ENCODE data around the gene TEX14.

TEX14 gene

DNA sequence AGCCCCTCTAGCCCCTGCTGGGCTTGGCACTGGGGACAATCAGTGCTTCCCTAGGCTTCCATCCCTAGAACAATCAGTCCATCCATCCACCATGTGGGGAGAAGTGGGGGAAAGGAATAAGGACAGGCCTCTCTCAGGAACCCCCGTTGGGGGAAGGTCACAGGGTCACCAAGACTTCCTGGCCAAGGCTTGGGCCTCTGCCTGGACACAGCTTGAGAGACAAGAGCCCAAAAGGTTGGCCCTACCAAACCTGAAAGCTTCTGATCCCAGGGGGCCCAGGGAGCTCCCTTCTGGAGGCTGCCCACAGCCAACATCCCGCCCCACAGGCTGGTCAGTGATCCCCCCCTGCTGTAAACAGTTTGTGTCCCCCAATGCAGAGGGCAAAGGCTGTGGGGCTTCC is 161.2 kb downstream of the TEX14 start:
- Histone ChIP-seq H3K27me3 (ENCODE audit: control insufficient read depth in 3 of 3, insufficient read depth in 3 of 3, low read depth in 1 of 3, low read length in 3 of 3) (peaks cover 0 to 82% (median 2%) of the 10 kb centered on the region in 3 experiments), H3K18ac (ENCODE audit: low read length) (peak overlapping the region; percentile 21), H3K14ac (ENCODE audit: low read length) (no peak overlapping the region), H2BK12ac (ENCODE audit: low read length) (no peak overlapping the region), H2BK15ac (ENCODE audit: low read length) (no peak overlapping the region), H3K27ac (replicated peaks; ENCODE audit: low read length) (no peak overlapping the region), H2BK120ac (ENCODE audit: low read depth, low read length) (no peak overlapping the region), H3K4me3 (ENCODE audit: low read length in 2 of 2) (no peak overlapping the region), H3K36me3 (replicated peaks in 1 of 2; ENCODE audit: control insufficient read depth in 2 of 2, insufficient read depth in 2 of 2, low read length in 2 of 2) (no peaks in the 10 kb centered on the region), H2BK5ac (ENCODE audit: low read length) (no peak overlapping the region), H3K9ac (ENCODE audit: low read depth, low read length, poor library complexity) (no peak overlapping the region), H3K23ac (ENCODE audit: low read depth, low read length, poor library complexity) (no peak overlapping the region), H3K4me2 (ENCODE audit: insufficient read depth, low read length, poor library complexity, severe bottlenecking) (no peak overlapping the region), H2AFZ (ENCODE audit: low read length) (no peak overlapping the region), H2AK5ac (ENCODE audit: low read depth, low read length) (no peak overlapping the region), H3K4me1 (ENCODE audit: control insufficient read depth in 2 of 2, insufficient read depth in 1 of 2, low read depth in 1 of 2, low read length in 2 of 2) (peaks cover 10 to 15% of the 10 kb centered on the region in 2 donors), H4K8ac (ENCODE audit: low read depth, low read length) (no peak overlapping the region), H3K79me1 (ENCODE audit: low read depth, low read length) (no peaks in the 10 kb centered on the region), H3K9me3 (replicated peaks in 1 of 2; ENCODE audit: control insufficient read depth in 2 of 2, insufficient read depth in 1 of 2, low read depth in 1 of 2, low read length in 2 of 2) (no peaks in the 10 kb centered on the region), H4K91ac (ENCODE audit: low read depth, low read length, poor library complexity) (no peak overlapping the region), H3K4ac (ENCODE audit: low read length) (no peak overlapping the region)
- no CpG with 5 or more reads among the region's 2 CpGs for WGBS, 2 donors (ENCODE audit: extremely low coverage in 2 of 2, insufficient read length in 2 of 2, insufficient replicate concordance in 1 of 2)
- DNase-seq (ENCODE audit: low spot score): no peak

DNA sequence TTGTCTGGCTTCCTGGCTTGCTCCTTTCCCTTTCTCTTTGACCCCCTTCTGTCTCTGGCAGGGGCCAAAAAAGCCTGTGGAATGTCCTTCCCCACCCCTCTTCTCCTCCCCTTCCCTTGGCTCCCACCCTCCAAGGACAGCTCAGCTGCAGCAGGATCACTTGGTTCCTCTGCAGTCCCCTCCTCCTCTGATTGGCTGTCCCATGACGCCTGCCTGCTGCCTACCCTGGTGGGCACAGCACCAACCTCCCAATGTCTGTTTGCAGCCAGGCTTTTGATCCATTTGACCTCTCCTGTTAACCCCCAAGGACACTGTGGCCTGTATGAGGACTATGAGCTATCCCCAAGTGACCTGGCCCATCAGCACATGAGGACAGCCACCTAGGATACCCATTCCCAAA is 162.6 kb downstream of the TEX14 start:
- Histone ChIP-seq H3K18ac (ENCODE audit: low read length) (no peak overlapping the region), H3K14ac (ENCODE audit: low read length) (no peak overlapping the region), H2BK120ac (ENCODE audit: low read depth, low read length) (no peak overlapping the region), H3K4me3 (ENCODE audit: low read length in 2 of 2) (no peak overlapping the region), H3K27ac (replicated peaks; ENCODE audit: low read length) (no peak overlapping the region), H2BK12ac (ENCODE audit: low read length) (no peak overlapping the region), H2AFZ (ENCODE audit: low read length) (no peak overlapping the region), H3K23ac (ENCODE audit: low read depth, low read length, poor library complexity) (no peak overlapping the region), H4K8ac (ENCODE audit: low read depth, low read length) (no peak overlapping the region), H4K91ac (ENCODE audit: low read depth, low read length, poor library complexity) (no peak overlapping the region), H3K9me3 (replicated peaks in 1 of 2; ENCODE audit: control insufficient read depth in 2 of 2, insufficient read depth in 1 of 2, low read depth in 1 of 2, low read length in 2 of 2) (no peaks in the 10 kb centered on the region), H3K27me3 (ENCODE audit: control insufficient read depth in 3 of 3, insufficient read depth in 3 of 3, low read depth in 1 of 3, low read length in 3 of 3) (peaks cover 0 to 71% (median 2%) of the 10 kb centered on the region in 3 experiments), H3K9ac (ENCODE audit: low read depth, low read length, poor library complexity) (no peak overlapping the region), H3K36me3 (replicated peaks in 1 of 2; ENCODE audit: control insufficient read depth in 2 of 2, insufficient read depth in 2 of 2, low read length in 2 of 2) (no peaks in the 10 kb centered on the region), H3K79me1 (ENCODE audit: low read depth, low read length) (no peaks in the 10 kb centered on the region), H2AK5ac (ENCODE audit: low read depth, low read length) (no peak overlapping the region), H3K4me2 (ENCODE audit: insufficient read depth, low read length, poor library complexity, severe bottlenecking) (no peak overlapping the region), H2BK15ac (ENCODE audit: low read length) (no peak overlapping the region), H2BK5ac (ENCODE audit: low read length) (no peak overlapping the region), H3K4ac (ENCODE audit: low read length) (no peak overlapping the region), H3K4me1 (ENCODE audit: control insufficient read depth in 2 of 2, insufficient read depth in 1 of 2, low read depth in 1 of 2, low read length in 2 of 2) (peaks cover 10 to 15% of the 10 kb centered on the region in 2 donors)
- DNase-seq (ENCODE audit: low spot score): no peak
- no CpG with 5 or more reads among the region's 1 CpG for WGBS, 2 donors (ENCODE audit: extremely low coverage in 2 of 2, insufficient read length in 2 of 2, insufficient replicate concordance in 1 of 2)

DNA sequence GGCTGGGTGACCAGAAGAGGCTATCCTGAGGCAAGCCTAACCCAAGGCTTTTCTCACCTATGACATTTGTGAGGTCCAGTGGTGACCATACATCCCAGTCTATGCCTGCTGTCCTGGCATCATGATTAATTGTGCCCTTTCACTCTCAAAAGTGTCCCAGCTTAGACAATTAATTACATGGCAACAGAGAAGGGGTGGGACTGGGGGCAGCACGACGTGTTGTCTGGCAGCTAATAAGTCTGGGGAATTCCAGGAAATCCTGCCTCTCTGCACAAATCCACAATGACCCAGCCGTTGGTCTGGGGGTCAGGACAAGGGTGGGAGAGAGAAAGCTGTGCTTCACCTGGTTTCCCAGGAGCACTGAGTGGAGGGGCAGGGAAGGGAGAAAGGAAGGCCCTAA is 163.4 kb downstream of the TEX14 start:
- Histone ChIP-seq H3K9ac (ENCODE audit: low read depth, low read length, poor library complexity) (no peak overlapping the region), H2BK120ac (ENCODE audit: low read depth, low read length) (no peak overlapping the region), H3K36me3 (replicated peaks in 1 of 2; ENCODE audit: control insufficient read depth in 2 of 2, insufficient read depth in 2 of 2, low read length in 2 of 2) (no peaks in the 10 kb centered on the region), H2AK5ac (ENCODE audit: low read depth, low read length) (no peak overlapping the region), H4K91ac (ENCODE audit: low read depth, low read length, poor library complexity) (no peak overlapping the region), H3K4me3 (ENCODE audit: low read length in 2 of 2) (no peak overlapping the region), H3K27me3 (ENCODE audit: control insufficient read depth in 3 of 3, insufficient read depth in 3 of 3, low read depth in 1 of 3, low read length in 3 of 3) (peaks cover 0 to 66% (median 2%) of the 10 kb centered on the region in 3 experiments), H3K18ac (ENCODE audit: low read length) (no peak overlapping the region), H3K4me1 (ENCODE audit: control insufficient read depth in 2 of 2, insufficient read depth in 1 of 2, low read depth in 1 of 2, low read length in 2 of 2) (peaks cover 10 to 15% of the 10 kb centered on the region in 2 donors), H3K4me2 (ENCODE audit: insufficient read depth, low read length, poor library complexity, severe bottlenecking) (no peak overlapping the region), H4K8ac (ENCODE audit: low read depth, low read length) (no peak overlapping the region), H3K79me1 (ENCODE audit: low read depth, low read length) (no peaks in the 10 kb centered on the region), H2BK5ac (ENCODE audit: low read length) (no peak overlapping the region), H3K9me3 (replicated peaks in 1 of 2; ENCODE audit: control insufficient read depth in 2 of 2, insufficient read depth in 1 of 2, low read depth in 1 of 2, low read length in 2 of 2) (no peaks in the 10 kb centered on the region), H3K4ac (ENCODE audit: low read length) (no peak overlapping the region), H2AFZ (ENCODE audit: low read length) (no peak overlapping the region), H2BK15ac (ENCODE audit: low read length) (no peak overlapping the region), H3K27ac (replicated peaks; ENCODE audit: low read length) (no peak overlapping the region), H2BK12ac (ENCODE audit: low read length) (no peak overlapping the region), H3K23ac (ENCODE audit: low read depth, low read length, poor library complexity) (peak overlapping the region; percentile 12), H3K14ac (ENCODE audit: low read length) (no peak overlapping the region)
- WGBS, 2 donors (ENCODE audit: extremely low coverage in 2 of 2, insufficient read length in 2 of 2, insufficient replicate concordance in 1 of 2): no CpG with 5 or more reads among the region's 3 CpGs
- DNase-seq (ENCODE audit: low spot score): no peak

DNA sequence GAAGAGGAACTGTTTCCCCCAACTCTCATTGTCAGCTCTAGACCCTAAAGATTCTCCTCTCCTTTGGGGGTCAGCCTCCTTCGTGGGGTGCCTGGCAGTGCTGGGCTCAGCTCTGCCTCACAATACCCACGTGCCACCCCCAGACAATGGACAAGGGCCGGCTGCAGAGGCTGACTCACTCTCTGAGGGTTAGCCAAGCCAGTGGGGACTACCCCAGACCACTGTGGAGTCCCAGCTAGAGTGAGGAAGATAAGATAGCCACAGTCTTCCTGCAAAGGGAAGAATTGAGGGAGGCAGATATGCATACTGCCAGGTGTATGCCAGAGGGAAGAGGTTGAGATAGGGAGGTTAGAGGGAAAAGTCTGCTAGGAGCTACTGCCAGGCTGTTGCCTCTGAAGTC is 163.9 kb downstream of the TEX14 start:
- H3K36me3 ChIP-seq (replicated peaks in 1 of 2; ENCODE audit: control insufficient read depth in 2 of 2, insufficient read depth in 2 of 2, low read length in 2 of 2): no peaks in the 10 kb centered on the region
- H3K4me3 ChIP-seq (ENCODE audit: low read length in 2 of 2): no peak overlapping the region
- no peak overlapping the region for H4K8ac ChIP-seq (ENCODE audit: low read depth, low read length)
- peaks cover 9 to 15% of the 10 kb centered on the region in 2 donors for H3K4me1 ChIP-seq (ENCODE audit: control insufficient read depth in 2 of 2, insufficient read depth in 1 of 2, low read depth in 1 of 2, low read length in 2 of 2)
- H3K23ac ChIP-seq (ENCODE audit: low read depth, low read length, poor library complexity): no peak overlapping the region
- H2BK5ac ChIP-seq (ENCODE audit: low read length): no peak overlapping the region
- H3K4ac ChIP-seq (ENCODE audit: low read length): no peak overlapping the region
- H3K9me3 ChIP-seq (replicated peaks in 1 of 2; ENCODE audit: control insufficient read depth in 2 of 2, insufficient read depth in 1 of 2, low read depth in 1 of 2, low read length in 2 of 2): no peaks in the 10 kb centered on the region
- no peak overlapping the region for H2BK15ac ChIP-seq (ENCODE audit: low read length)
- no peak overlapping the region for H2AFZ ChIP-seq (ENCODE audit: low read length)
- no peak overlapping the region for H2BK120ac ChIP-seq (ENCODE audit: low read depth, low read length)
- no peak overlapping the region for H3K14ac ChIP-seq (ENCODE audit: low read length)
- H3K27ac ChIP-seq (replicated peaks; ENCODE audit: low read length): no peak overlapping the region
- H3K27me3 ChIP-seq (ENCODE audit: control insufficient read depth in 3 of 3, insufficient read depth in 3 of 3, low read depth in 1 of 3, low read length in 3 of 3): peaks cover 0 to 63% (median 2%) of the 10 kb centered on the region in 3 experiments
- WGBS, 2 donors (ENCODE audit: extremely low coverage in 2 of 2, insufficient read length in 2 of 2, insufficient replicate concordance in 1 of 2): no CpG with 5 or more reads among the region's 3 CpGs
- H2BK12ac ChIP-seq (ENCODE audit: low read length): no peak overlapping the region
- no peak overlapping the region for H4K91ac ChIP-seq (ENCODE audit: low read depth, low read length, poor library complexity)
- no peak overlapping the region for H3K9ac ChIP-seq (ENCODE audit: low read depth, low read length, poor library complexity)
- no peak overlapping the region for H3K18ac ChIP-seq (ENCODE audit: low read length)
- H2AK5ac ChIP-seq (ENCODE audit: low read depth, low read length): no peak overlapping the region
- DNase-seq (ENCODE audit: low spot score): no peak
- H3K79me1 ChIP-seq (ENCODE audit: low read depth, low read length): no peaks in the 10 kb centered on the region
- H3K4me2 ChIP-seq (ENCODE audit: insufficient read depth, low read length, poor library complexity, severe bottlenecking): no peak overlapping the region

Data from neuronal stem cell (in vitro differentiated cells).